Mammary epithelial cell (primary cell): ENCODE measurements around the gene INSRR.

Source experiments
- EZH2 ChIP-seq: IDR thresholded peaks from 2 replicates; pipeline ENCODE4 v1.6.1; 2012; ENCODE audit warnings: low read length, inconsistent platforms, borderline replicate concordance
- TF ChIP-seq, protein P1 (sequence below), 2 donors: IDR thresholded peaks in 1 of 2; conservative IDR thresholded peaks in 1 of 2; 2 replicates each; pipeline ENCODE4 v1.5.1; 2011 to 2012; ENCODE audit warnings: inconsistent platforms in 2 of 2, low read length in 2 of 2, mild to moderate bottlenecking in 2 of 2, control low read depth in 1 of 2, low read depth in 1 of 2; ENCODE audit not compliant: insufficient read depth in 1 of 2; ENCODE audit errors: extremely low read depth in 1 of 2

DNA sequence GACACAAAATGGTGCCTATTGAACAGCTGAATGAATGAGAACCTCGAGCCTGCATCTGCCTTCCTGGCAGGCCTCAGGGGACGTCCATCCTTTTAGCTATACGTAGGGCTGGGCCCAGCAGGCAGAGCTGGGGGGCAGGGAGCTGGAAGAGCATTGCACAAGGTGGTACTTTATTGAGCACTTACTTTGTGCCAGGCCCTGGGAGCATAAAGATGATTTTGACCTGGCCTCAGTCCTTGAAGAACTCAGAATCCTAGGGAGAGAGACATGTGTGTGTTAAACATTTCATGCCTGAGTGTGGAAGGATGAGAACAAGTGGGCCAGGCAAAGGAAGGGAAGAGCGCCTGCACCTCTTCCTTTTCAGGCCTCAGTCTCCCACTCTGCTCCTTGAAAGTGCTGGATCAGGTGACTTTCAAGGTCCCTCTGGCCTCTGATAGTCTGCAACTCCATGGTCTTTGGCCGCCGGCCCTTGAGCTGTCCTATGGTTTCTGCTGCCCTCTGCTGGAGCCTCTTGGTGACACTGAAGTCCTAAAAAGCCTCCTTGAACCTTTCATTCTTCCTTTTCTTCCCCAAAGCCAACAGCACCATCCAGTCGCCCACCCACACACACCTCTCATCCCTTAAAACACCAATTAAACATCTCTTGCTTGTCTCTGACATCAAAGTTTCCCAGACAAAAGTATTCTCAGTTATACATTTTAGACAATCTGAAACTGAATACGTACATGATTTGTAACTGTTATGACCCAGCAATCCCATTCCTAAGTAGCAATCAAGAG lies 31.1 kb upstream of the INSRR start:
- TF ChIP-seq, protein P1, sequence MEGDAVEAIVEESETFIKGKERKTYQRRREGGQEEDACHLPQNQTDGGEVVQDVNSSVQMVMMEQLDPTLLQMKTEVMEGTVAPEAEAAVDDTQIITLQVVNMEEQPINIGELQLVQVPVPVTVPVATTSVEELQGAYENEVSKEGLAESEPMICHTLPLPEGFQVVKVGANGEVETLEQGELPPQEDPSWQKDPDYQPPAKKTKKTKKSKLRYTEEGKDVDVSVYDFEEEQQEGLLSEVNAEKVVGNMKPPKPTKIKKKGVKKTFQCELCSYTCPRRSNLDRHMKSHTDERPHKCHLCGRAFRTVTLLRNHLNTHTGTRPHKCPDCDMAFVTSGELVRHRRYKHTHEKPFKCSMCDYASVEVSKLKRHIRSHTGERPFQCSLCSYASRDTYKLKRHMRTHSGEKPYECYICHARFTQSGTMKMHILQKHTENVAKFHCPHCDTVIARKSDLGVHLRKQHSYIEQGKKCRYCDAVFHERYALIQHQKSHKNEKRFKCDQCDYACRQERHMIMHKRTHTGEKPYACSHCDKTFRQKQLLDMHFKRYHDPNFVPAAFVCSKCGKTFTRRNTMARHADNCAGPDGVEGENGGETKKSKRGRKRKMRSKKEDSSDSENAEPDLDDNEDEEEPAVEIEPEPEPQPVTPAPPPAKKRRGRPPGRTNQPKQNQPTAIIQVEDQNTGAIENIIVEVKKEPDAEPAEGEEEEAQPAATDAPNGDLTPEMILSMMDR (conservative IDR thresholded peaks at IDR 0.05 in 1 of 2, IDR thresholded peaks at IDR 0.05 in 1 of 2; ENCODE audit: extremely low read depth in 1 of 2, insufficient read depth in 1 of 2, low read depth in 1 of 2, low read length in 2 of 2) = peak; percentile 73 to 89
- no peak for TF ChIP-seq EZH2
